HCT116 (cell line): Measurements from ENCODE around the gene LNP1. TPM values are rescaled to one million over a fixed set of nuclear protein-coding genes. Genes with fewer than 3 reads are reported as not detected.

Source experiments
- ATAC-seq: fragments of 200-7000 bp; cut with Tn5 transposase; 2 replicates; pipeline ENCODE4 v1.9.1; 2020; ENCODE audit warnings: mild to moderate bottlenecking, moderate library complexity
- BruUV-seq: library from RNA; stranded (reverse); fragments of 400-500 nt; replicated peaks from 2 replicates; lab custom pipeline; 2021; lab: Mats Ljungman, UMichigan
- CTCF ChIA-PET: fragments of 300-600 bp; sonication (Branson Sonifier 250); formaldehyde crosslinking; loops from one replicate; lab custom pipeline; 2021; ENCODE audit warnings: antibody characterized with exemption; lab: Charles Lee
- POLR2A ChIA-PET: fragments of 300-600, 350-600 bp; sonication (Branson Sonifier 250); formaldehyde crosslinking; loops from one replicate; lab custom pipeline; 2021; ENCODE audit warnings: antibody characterized with exemption; lab: Charles Lee
- RAD21 ChIA-PET, 2 experiments: fragments of 300-600 bp; sonication (Branson Sonifier 250); formaldehyde crosslinking; loops; one replicate each; lab custom pipeline; 2023; ENCODE audit warnings: low total read pairs in 2 of 2; ENCODE audit not compliant: uncharacterized antibody in 2 of 2, unreplicated experiment in 2 of 2, low non-redundant PET in 1 of 2; lab: Charles Lee
- DNase-seq: peaks from one replicate; pipeline ENCODE4 v3.0.0-alpha.2; 2010; ENCODE audit warnings: low read depth, low spot score
- H2AFZ ChIP-seq: fragments of 200-600 bp; shearing (Covaris generic), sonication (generic); 2 replicates; pipeline ENCODE4 v1.6.1; 2017; ENCODE audit warnings: low read depth, mixed run types, mixed read lengths, antibody characterized with exemption, low read length; ENCODE audit not compliant: poor library complexity, severe bottlenecking
- H3K27ac ChIP-seq: 2 replicates; pipeline ENCODE4 v1.5.1; 2012; ENCODE audit warnings: low read depth, low read length
- H3K27me3 ChIP-seq: fragments of 200-600 bp; sonication (generic); 2 replicates; pipeline ENCODE4 v1.6.1; 2016; ENCODE audit warnings: mixed run types, low read length, mixed read lengths; ENCODE audit not compliant: insufficient read depth
- H3K36me3 ChIP-seq, 2 experiments: fragments of 200-500 bp in 1 of 2; fragments of 200-600 bp in 1 of 2; sonication (Bioruptor generic) in 1 of 2; sonication (generic) in 1 of 2; 2 replicates each; pipeline versions ENCODE4 v1.5.1 to v1.6.1; 2014 to 2016; ENCODE audit warnings: low read length in 2 of 2, inconsistent platforms in 1 of 2, mixed read lengths in 1 of 2, mixed run types in 1 of 2; ENCODE audit not compliant: insufficient read depth in 2 of 2, control insufficient read depth in 1 of 2
- H3K4me1 ChIP-seq, 2 experiments: fragments of 200-600 bp in 1 of 2; sonication (generic) in 1 of 2; 2 replicates each; pipeline versions ENCODE4 v1.5.1 to v1.6.1; 2012 to 2017; ENCODE audit warnings: low read length in 2 of 2, inconsistent platforms in 1 of 2, mild to moderate bottlenecking in 1 of 2, mixed read lengths in 1 of 2, mixed run types in 1 of 2, moderate library complexity in 1 of 2; ENCODE audit not compliant: insufficient read depth in 2 of 2, control insufficient read depth in 1 of 2
- H3K4me2 ChIP-seq: fragments of 200-600 bp; sonication (generic); 2 replicates; pipeline ENCODE4 v1.6.1; 2017; ENCODE audit warnings: mixed run types, low read length, mixed read lengths
- H3K4me3 ChIP-seq, 2 experiments: fragments of 200-600 bp in 1 of 2; sonication (generic) in 1 of 2; replicated peaks in 1 of 2; 2 replicates each; pipeline ENCODE4 v1.5.1; 2011 to 2016; ENCODE audit warnings: low read length in 2 of 2, control low read depth in 1 of 2, low read depth in 1 of 2, mild to moderate bottlenecking in 1 of 2, mixed read lengths in 1 of 2, mixed run types in 1 of 2
- H3K79me2 ChIP-seq: fragments of 200-600 bp; sonication (generic); 2 replicates; pipeline ENCODE4 v1.6.1; 2017; ENCODE audit warnings: mild to moderate bottlenecking, mixed run types, low read length, moderate library complexity, mixed read lengths; ENCODE audit not compliant: insufficient read depth
- H3K9ac ChIP-seq: fragments of 200-600 bp; sonication (generic); 2 replicates; pipeline ENCODE4 v1.6.1; 2016; ENCODE audit warnings: low read length, mixed read lengths
- H3K9me2 ChIP-seq: fragments of 200-600 bp; sonication (generic), shearing (Covaris generic); 2 replicates; pipeline ENCODE4 v1.6.1; 2017; ENCODE audit warnings: mixed run types, mild to moderate bottlenecking, moderate library complexity; ENCODE audit not compliant: insufficient read depth
- H3K9me3 ChIP-seq, 2 experiments: fragments of 200-500 bp in 1 of 2; fragments of 200-600 bp in 1 of 2; sonication (Bioruptor generic) in 1 of 2; sonication (generic) in 1 of 2; 2 replicates each; pipeline ENCODE4 v1.6.1; 2014 to 2017; ENCODE audit warnings: low read length in 2 of 2, mixed read lengths in 2 of 2, inconsistent platforms in 1 of 2, low read depth in 1 of 2, mild to moderate bottlenecking in 1 of 2, mixed run types in 1 of 2, moderate library complexity in 1 of 2; ENCODE audit not compliant: control insufficient read depth in 1 of 2, insufficient read depth in 1 of 2
- H4K20me1 ChIP-seq: fragments of 200-600 bp; sonication (generic), shearing (Covaris generic); 2 replicates; pipeline ENCODE4 v1.6.1; 2017; ENCODE audit warnings: mixed run types, mild to moderate bottlenecking, moderate library complexity; ENCODE audit not compliant: insufficient read depth
- EGR1 ChIP-seq: IDR thresholded peaks from 2 replicates; pipeline ENCODE4 v1.6.1; 2012; ENCODE audit warnings: low read depth
- ELF1 ChIP-seq: IDR thresholded peaks from 2 replicates; pipeline ENCODE4 v1.6.1; 2012; ENCODE audit warnings: low read depth, borderline replicate concordance
- RAD21 ChIP-seq: IDR thresholded peaks from 2 replicates; pipeline ENCODE4 v1.6.1; 2012; ENCODE audit warnings: low read depth, mild to moderate bottlenecking
- SIN3A ChIP-seq: IDR thresholded peaks from 2 replicates; pipeline ENCODE4 v1.6.1; 2012; ENCODE audit warnings: low read depth
- SRF ChIP-seq: IDR thresholded peaks from 2 replicates; pipeline ENCODE4 v1.6.1; 2012; ENCODE audit warnings: low read depth
- TCF7L2 ChIP-seq: IDR thresholded peaks from 2 replicates; pipeline ENCODE4 v1.7.0; 2011; ENCODE audit warnings: borderline replicate concordance, inconsistent platforms; ENCODE audit not compliant: insufficient read depth, insufficient read length; ENCODE audit errors: extremely low read depth
- ZNF274 ChIP-seq: fragments of 200-500 bp; sonication (Bioruptor generic); IDR thresholded peaks from 2 replicates; pipeline ENCODE4 v1.6.1; 2014; ENCODE audit warnings: mild to moderate bottlenecking, low read depth, low read length, inconsistent platforms
- intact Hi-C: fragments of 100-400 bp; cut with micrococcal nuclease; formaldehyde crosslinking; loops from 2 replicates; pipeline ENCODE4 v1.10.0; 2022
- total RNA-seq: library from RNA; stranded (reverse); gene quantifications from one replicate; pipeline ENCODE4 v1.2.1, GENCODE V29; 2021; ENCODE audit not compliant: unreplicated experiment
- TF ChIP-seq, protein P1 (sequence below): IDR thresholded peaks from 2 replicates; pipeline ENCODE4 v1.6.1; 2011; ENCODE audit warnings: mild to moderate bottlenecking, low read length, moderate library complexity; ENCODE audit not compliant: insufficient replicate concordance; ENCODE audit errors: extremely low read depth

LNP1 gene
- total RNA-seq, 1 experiment from 2014 or later: 1.6 TPM

DNA sequence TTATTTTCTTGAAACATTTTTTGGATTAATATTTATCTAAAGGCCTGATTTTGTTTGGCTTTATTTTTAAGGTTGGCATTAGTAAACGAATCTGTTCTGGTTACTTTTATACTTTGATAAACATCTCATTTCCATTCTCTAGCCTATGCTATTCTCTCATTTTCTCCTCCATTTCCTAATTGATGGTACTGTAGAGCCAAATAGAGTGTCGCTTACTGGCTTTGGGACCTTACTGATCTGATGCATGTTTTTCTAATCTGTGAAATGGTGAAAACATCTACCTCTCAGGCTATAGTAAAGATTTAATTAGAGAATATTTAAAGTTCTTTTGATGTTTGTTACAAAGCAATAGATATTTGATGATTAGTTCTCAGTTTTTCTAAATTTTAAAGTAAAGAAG is 1.6 kb downstream of the LNP1 start (continued):
- TF ChIP-seq SIN3A: no peak
- no peak for TF ChIP-seq EGR1
- TF ChIP-seq ELF1: no peak
- TF ChIP-seq SRF: no peak
- TF ChIP-seq ZNF274: no peak
- no peak for TF ChIP-seq TCF7L2
- TF ChIP-seq, all 23 proteins: peak for 0

DNA sequence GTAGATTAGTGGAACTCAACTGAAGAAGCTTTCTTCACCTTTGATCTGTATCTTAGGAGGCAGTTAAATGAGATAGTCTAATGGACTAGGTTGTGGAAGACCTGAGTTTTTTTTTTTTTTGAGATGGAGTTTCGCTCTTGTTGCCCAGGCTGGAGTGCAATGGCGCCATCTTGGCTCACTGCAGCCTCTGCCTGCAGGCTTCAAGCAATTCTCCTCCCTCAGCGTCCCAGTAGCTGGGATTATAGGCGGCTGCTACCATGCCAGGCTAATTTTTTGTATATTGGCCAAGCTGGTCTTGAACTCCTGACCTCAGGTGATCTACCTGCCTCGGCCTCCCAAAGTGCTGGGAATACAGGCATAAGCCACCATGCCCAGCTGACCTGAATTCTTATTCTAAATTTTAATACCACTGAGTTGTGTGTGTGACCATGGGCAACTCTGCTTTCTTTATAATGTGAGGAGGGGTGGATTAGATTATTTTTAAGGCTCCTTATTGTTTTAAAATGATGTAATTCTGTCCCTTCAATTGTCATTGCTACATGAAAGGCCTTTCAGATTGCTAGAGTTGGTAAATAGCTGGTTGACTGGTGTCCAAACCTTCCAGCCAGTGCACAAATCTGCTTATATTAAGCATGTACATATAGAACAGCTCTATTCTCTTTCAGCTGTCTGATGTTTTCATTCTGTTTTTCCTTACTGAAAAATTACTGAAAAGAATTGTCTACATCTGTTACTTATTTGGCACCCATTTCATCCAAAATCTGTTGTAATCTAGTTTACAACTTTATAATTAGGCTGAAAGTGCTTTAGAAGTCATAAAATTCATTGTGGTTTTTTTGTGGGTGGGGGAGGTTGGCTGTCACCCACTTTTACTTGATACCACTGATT is 2.3 kb downstream of the LNP1 start:
- Histone ChIP-seq H3K9me2 (no peaks in the 10 kb centered on the region), H3K27me3 (no peaks in the 10 kb centered on the region), H4K20me1 (no peaks in the 10 kb centered on the region), H3K9ac (no peak overlapping the region), H3K27ac (no peak overlapping the region), H3K4me1 (peaks cover 14 to 24% of the 10 kb centered on the region in 2 experiments), H3K9me3 (no peaks in the 10 kb centered on the region), H3K4me3 (no peak overlapping the region), H3K4me2 (no peak overlapping the region), H3K79me2 (peaks cover 24% of the 10 kb centered on the region), H2AFZ (no peak overlapping the region), H3K36me3 (no peaks in the 10 kb centered on the region)
- ATAC-seq (no peak), DNase-seq (no peak)
- ChIA-PET RAD21 (no interaction called here), CTCF (interaction anchor here (0.6 kb wide), 1 partner anchor 189 kb away, joined by 3 read pairs; no protein-coding TSS in a partner anchor), POLR2A (no interaction called here)
- no peak for TF ChIP-seq RAD21
- TF ChIP-seq, protein P1, sequence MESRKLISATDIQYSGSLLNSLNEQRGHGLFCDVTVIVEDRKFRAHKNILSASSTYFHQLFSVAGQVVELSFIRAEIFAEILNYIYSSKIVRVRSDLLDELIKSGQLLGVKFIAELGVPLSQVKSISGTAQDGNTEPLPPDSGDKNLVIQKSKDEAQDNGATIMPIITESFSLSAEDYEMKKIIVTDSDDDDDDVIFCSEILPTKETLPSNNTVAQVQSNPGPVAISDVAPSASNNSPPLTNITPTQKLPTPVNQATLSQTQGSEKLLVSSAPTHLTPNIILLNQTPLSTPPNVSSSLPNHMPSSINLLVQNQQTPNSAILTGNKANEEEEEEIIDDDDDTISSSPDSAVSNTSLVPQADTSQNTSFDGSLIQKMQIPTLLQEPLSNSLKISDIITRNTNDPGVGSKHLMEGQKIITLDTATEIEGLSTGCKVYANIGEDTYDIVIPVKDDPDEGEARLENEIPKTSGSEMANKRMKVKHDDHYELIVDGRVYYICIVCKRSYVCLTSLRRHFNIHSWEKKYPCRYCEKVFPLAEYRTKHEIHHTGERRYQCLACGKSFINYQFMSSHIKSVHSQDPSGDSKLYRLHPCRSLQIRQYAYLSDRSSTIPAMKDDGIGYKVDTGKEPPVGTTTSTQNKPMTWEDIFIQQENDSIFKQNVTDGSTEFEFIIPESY: no peak
- no TSS peak for BruUV-seq
- intact Hi-C loops: no loop called here
